ENCODE data around the gene GNAL. TPM values are rescaled to one million over a fixed set of nuclear protein-coding genes. Genes with fewer than 3 reads are reported as not detected.

GNAL gene
- total RNA-seq, 1 experiment from 2014 or later, result 4.6 TPM

GRCh38 chr18:11747731-11748130 lies 58.7 kb downstream of the GNAL start:
- Histone ChIP-seq H3K9ac (ENCODE audit: low read length) (no peak overlapping the region), H3K36me3 (ENCODE audit: control insufficient read depth in 1 of 2, insufficient read depth in 2 of 2, low read length in 2 of 2) (no peaks in the 10 kb centered on the region), H3K27me3 (ENCODE audit: insufficient read depth, low read length) (peaks cover 31% of the 10 kb centered on the region), H3K4me3 (replicated peaks in 1 of 2; ENCODE audit: low read depth in 1 of 2, low read length in 2 of 2) (no peak overlapping the region), H3K27ac (ENCODE audit: low read depth, low read length) (no peak overlapping the region), H2AFZ (ENCODE audit: low read depth, low read length, poor library complexity, severe bottlenecking) (no peak overlapping the region), H3K79me2 (ENCODE audit: insufficient read depth, low read length) (no peaks in the 10 kb centered on the region), H3K4me1 (ENCODE audit: control insufficient read depth in 1 of 2, insufficient read depth in 2 of 2, low read length in 2 of 2) (0 out of 4 replicates have a peak, but pooled peaks cover 0 to 4% of the 10 kb centered on the region in 2 experiments), H3K9me2 (ENCODE audit: insufficient read depth) (no peaks in the 10 kb centered on the region), H4K20me1 (ENCODE audit: insufficient read depth) (no peaks in the 10 kb centered on the region), H3K9me3 (ENCODE audit: control insufficient read depth in 1 of 2, insufficient read depth in 1 of 2, low read depth in 1 of 2, low read length in 2 of 2) (no peaks in the 10 kb centered on the region), H3K4me2 (ENCODE audit: low read length) (no peak overlapping the region)
- intact Hi-C loops (cut with micrococcal nuclease), result no loop called here
- ATAC-seq (no peak), DNase-seq (ENCODE audit: low read depth, low spot score) (no peak)
- TF ChIP-seq RAD21 (IDR thresholded peaks at IDR 0.05; ENCODE audit: low read depth), result no peak
- ChIA-PET RAD21 (ENCODE audit: low non-redundant PET in 1 of 2, low total read pairs in 2 of 2, uncharacterized antibody in 2 of 2, unreplicated experiment in 2 of 2) (no interaction called here), POLR2A (no interaction called here), CTCF (interaction anchor here (1.4 kb wide), 1 partner anchor 14 kb away, joined by 3 read pairs; no protein-coding TSS in a partner anchor)
- no TSS peak for BruUV-seq (replicated peaks)

GRCh38 chr18:11749305-11749704 lies 60.2 kb downstream of the GNAL start:
- Histone ChIP-seq H3K4me2 (ENCODE audit: low read length) (no peak overlapping the region), H3K9me2 (ENCODE audit: insufficient read depth) (no peaks in the 10 kb centered on the region), H3K27ac (ENCODE audit: low read depth, low read length) (no peak overlapping the region), H2AFZ (ENCODE audit: low read depth, low read length, poor library complexity, severe bottlenecking) (no peak overlapping the region), H3K9me3 (ENCODE audit: control insufficient read depth in 1 of 2, insufficient read depth in 1 of 2, low read depth in 1 of 2, low read length in 2 of 2) (no peaks in the 10 kb centered on the region), H3K9ac (ENCODE audit: low read length) (no peak overlapping the region), H3K79me2 (ENCODE audit: insufficient read depth, low read length) (no peaks in the 10 kb centered on the region), H3K36me3 (ENCODE audit: control insufficient read depth in 1 of 2, insufficient read depth in 2 of 2, low read length in 2 of 2) (no peaks in the 10 kb centered on the region), H3K4me1 (ENCODE audit: control insufficient read depth in 1 of 2, insufficient read depth in 2 of 2, low read length in 2 of 2) (0 out of 4 replicates have a peak, but pooled peaks cover 0 to 3% of the 10 kb centered on the region in 2 experiments), H3K4me3 (replicated peaks in 1 of 2; ENCODE audit: low read depth in 1 of 2, low read length in 2 of 2) (no peak overlapping the region), H4K20me1 (ENCODE audit: insufficient read depth) (no peaks in the 10 kb centered on the region), H3K27me3 (ENCODE audit: insufficient read depth, low read length) (peaks cover 18% of the 10 kb centered on the region)
- intact Hi-C loops (cut with micrococcal nuclease), result no loop called here
- ChIA-PET CTCF (interaction anchor here (1.4 kb wide), 1 partner anchor 16 kb away, joined by 3 read pairs; no protein-coding TSS in a partner anchor), POLR2A (no interaction called here), RAD21 (ENCODE audit: low non-redundant PET in 1 of 2, low total read pairs in 2 of 2, uncharacterized antibody in 2 of 2, unreplicated experiment in 2 of 2) (no interaction called here)
- DNase-seq (ENCODE audit: low read depth, low spot score) (no peak), ATAC-seq (no peak)
- BruUV-seq (replicated peaks), result no TSS peak
- TF ChIP-seq TCF7L2 (IDR thresholded peaks at IDR 0.05; ENCODE audit: borderline replicate concordance, extremely low read depth, insufficient read depth, insufficient read length) (no peak), ELF1 (IDR thresholded peaks at IDR 0.05; ENCODE audit: borderline replicate concordance, low read depth) (no peak), RAD21 (IDR thresholded peaks at IDR 0.05; ENCODE audit: low read depth) (no peak), EZH2phosphoT487 (IDR thresholded peaks at IDR 0.05; ENCODE audit: borderline replicate concordance) (no peak)

Measured in HCT116 (cell line).